Gastrocnemius medialis (tissue), 4 donors: ENCODE measurements around the gene EGFL6. TPM values are rescaled to one million over a fixed set of nuclear protein-coding genes. Genes with fewer than 3 reads are reported as not detected.

Experiments used
- ATAC-seq, 2 donors: fragments of 150-250 bp; one replicate each; pipeline ENCODE4 v1.9.1; 2016
- DNase-seq, 2 donors: peaks; one replicate each; pipeline ENCODE4 v3.0.0-alpha.2; 2019
- H3K27ac ChIP-seq, 4 donors: fragments of 200-600 bp; sonication (generic); 1 replicate in 1 of 4; 2 replicates in 3 of 4; pipeline ENCODE4 v1.5.1; 2016 to 2018; ENCODE audit warnings: mild to moderate bottlenecking in 2 of 4, moderate library complexity in 1 of 4
- H3K27me3 ChIP-seq, 3 donors: fragments of 200-600 bp; sonication (generic) in 2 of 3; 1 replicate in 1 of 3; 2 replicates in 2 of 3; pipeline versions ENCODE4 v1.5.1 to v1.6.0; 2016 to 2019; ENCODE audit warnings: mild to moderate bottlenecking in 1 of 3, moderate library complexity in 1 of 3
- H3K36me3 ChIP-seq, 2 donors: fragments of 200-600 bp; sonication (generic) in 1 of 2; one replicate each; pipeline ENCODE4 v1.5.1; 2017 to 2018
- H3K4me1 ChIP-seq, 2 donors: fragments of 200-600 bp; sonication (generic) in 1 of 2; one replicate each; pipeline ENCODE4 v1.5.1; 2016 to 2017; ENCODE audit warnings: mild to moderate bottlenecking in 2 of 2
- H3K4me3 ChIP-seq, 4 donors: fragments of 200-600 bp; sonication (generic) in 3 of 4; 1 replicate in 1 of 4; 2 replicates in 3 of 4; pipeline ENCODE4 v1.5.1; 2016 to 2019; ENCODE audit warnings: mild to moderate bottlenecking in 2 of 4
- H3K9me3 ChIP-seq, 3 donors: fragments of 200-600 bp; sonication (generic) in 2 of 3; 1 replicate in 1 of 3; 2 replicates in 2 of 3; pipeline ENCODE4 v1.5.1; 2016 to 2019
- POLR2A ChIP-seq, 2 donors: fragments of 450-650 bp; IDR thresholded peaks; one replicate each; pipeline ENCODE4 v1.6.1; 2017; ENCODE audit warnings: antibody characterized with exemption in 2 of 2, mild to moderate bottlenecking in 2 of 2, moderate library complexity in 2 of 2
- in situ Hi-C, 4 donors: fragments of 200-750 bp; cut with MboI; loops; one replicate each; pipeline versions ENCODE4 v1.15.0 to v1.8.0; 2017; ENCODE audit warnings: low sequenced_read_pairs in 4 of 4
- intact Hi-C: fragments of 100-400 bp; cut with DNase I; formaldehyde crosslinking; loops from one replicate; pipeline ENCODE4 v1.15.1; 2023; ENCODE audit warnings: low total_unique reads
- total RNA-seq, 4 donors: library from RNA; depleted of rRNA; stranded (reverse); fragments of >200 nt; gene quantifications; one replicate each; pipeline versions ENCODE4 v1.1.0 to v1.2.3, GENCODE V29; 2016
- TF ChIP-seq, protein P1 (sequence below), 5 experiments: fragments of 450-650 bp in 3 of 5; fragments of 200-600 bp in 2 of 5; sonication (generic) in 2 of 5; IDR thresholded peaks in 4 of 5; conservative IDR thresholded peaks in 1 of 5; 1 replicate in 4 of 5; 2 replicates in 1 of 5; pipeline ENCODE4 v1.5.1; 2016 to 2019; ENCODE audit warnings: antibody characterized with exemption in 5 of 5, mild to moderate bottlenecking in 3 of 5, moderate library complexity in 3 of 5

Gene EGFL6
- total RNA-seq, 4 donors from 2014 or later = 0.09 TPM; not detected in 3

DNA sequence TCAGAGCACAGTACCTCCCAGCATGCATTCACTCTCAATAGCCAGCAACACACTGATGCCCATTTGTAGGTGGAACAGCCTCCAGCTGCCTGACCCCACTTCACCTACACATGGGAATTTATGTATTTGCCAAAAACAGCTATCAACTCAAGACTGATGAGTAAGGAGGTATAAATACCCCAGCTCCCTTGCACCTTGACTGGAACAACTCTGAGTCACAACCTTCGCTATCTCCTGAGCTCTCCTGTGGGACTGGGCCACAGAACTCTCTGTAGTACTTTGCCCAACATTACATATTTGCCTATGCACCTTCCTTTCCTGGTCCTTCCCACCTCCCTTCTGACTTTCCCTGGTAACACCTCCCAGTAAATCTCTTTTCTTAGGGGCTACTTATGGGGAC lies 16.5 kb upstream of the EGFL6 start:
- intact Hi-C loops (no loop called here), in situ Hi-C loops (no loop called here)
- Histone ChIP-seq H3K4me3 (no peak overlapping the region), H3K27ac (no peak overlapping the region), H3K27me3 (no peaks in the 10 kb centered on the region), H3K4me1 (no peaks in the 10 kb centered on the region), H3K36me3 (no peaks in the 10 kb centered on the region), H3K9me3 (no peaks in the 10 kb centered on the region)
- TF ChIP-seq, protein P1, sequence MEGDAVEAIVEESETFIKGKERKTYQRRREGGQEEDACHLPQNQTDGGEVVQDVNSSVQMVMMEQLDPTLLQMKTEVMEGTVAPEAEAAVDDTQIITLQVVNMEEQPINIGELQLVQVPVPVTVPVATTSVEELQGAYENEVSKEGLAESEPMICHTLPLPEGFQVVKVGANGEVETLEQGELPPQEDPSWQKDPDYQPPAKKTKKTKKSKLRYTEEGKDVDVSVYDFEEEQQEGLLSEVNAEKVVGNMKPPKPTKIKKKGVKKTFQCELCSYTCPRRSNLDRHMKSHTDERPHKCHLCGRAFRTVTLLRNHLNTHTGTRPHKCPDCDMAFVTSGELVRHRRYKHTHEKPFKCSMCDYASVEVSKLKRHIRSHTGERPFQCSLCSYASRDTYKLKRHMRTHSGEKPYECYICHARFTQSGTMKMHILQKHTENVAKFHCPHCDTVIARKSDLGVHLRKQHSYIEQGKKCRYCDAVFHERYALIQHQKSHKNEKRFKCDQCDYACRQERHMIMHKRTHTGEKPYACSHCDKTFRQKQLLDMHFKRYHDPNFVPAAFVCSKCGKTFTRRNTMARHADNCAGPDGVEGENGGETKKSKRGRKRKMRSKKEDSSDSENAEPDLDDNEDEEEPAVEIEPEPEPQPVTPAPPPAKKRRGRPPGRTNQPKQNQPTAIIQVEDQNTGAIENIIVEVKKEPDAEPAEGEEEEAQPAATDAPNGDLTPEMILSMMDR (IDR thresholded peaks at IDR 0.05 in 4 of 5, conservative IDR thresholded peaks at IDR 0.05 in 1 of 5) = no peak
- no peak for TF ChIP-seq POLR2A (IDR thresholded peaks at IDR 0.05)
- DNase-seq = no peak
- no peak for ATAC-seq

DNA sequence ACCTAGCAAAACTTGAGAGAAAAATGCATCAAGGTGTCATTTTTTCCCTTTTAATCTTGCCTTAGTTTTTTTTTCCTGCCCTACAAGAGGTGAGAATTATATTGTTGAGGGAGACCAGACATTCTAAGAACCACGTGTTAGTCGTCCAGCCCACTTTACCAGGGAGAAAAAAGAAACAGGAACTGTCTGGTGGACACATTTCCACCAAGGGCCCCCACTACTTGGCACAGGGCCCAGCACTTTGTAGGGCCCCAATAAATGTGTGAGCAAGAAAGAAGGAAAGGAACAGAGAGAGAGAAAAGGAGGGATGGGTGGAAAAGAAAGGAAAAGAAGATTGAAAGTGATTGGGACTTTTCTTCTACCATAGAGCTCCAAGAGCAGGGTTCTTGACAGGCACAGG lies 3.9 kb upstream of the EGFL6 start:
- Histone ChIP-seq H3K9me3 (no peaks in the 10 kb centered on the region), H3K36me3 (no peaks in the 10 kb centered on the region), H3K4me1 (no peaks in the 10 kb centered on the region), H3K4me3 (no peak overlapping the region), H3K27me3 (peaks cover 0 to 25% (median 8%) of the 10 kb centered on the region in 3 donors), H3K27ac (no peak overlapping the region)
- ATAC-seq (no peak), DNase-seq (no peak)
- TF ChIP-seq POLR2A (IDR thresholded peaks at IDR 0.05) = no peak
- TF ChIP-seq, protein P1 (IDR thresholded peaks at IDR 0.05 in 4 of 5, conservative IDR thresholded peaks at IDR 0.05 in 1 of 5) = no peak
- intact Hi-C loops (no loop called here), in situ Hi-C loops (no loop called here)

DNA sequence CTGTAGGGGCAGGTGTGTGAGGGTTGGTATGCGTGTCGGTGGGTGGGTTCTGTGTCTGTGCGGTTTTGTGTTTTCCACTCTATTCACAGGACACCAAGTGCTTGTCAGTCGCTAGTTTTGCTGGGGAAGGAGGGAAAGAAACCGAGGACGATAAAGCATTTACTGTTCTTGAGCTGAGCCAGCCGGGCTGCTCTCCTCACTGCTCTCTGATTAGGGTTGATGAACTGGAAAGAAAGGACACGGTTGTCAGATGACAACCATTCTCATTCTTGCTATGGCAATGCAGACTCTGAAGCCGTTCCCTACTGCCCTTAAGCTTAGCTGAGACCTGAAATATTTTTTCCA lies 832 bp downstream of the EGFL6 start:
- H3K27ac ChIP-seq = no peak overlapping the region
- peaks cover 0 to 40% (median 8%) of the 10 kb centered on the region in 3 donors for H3K27me3 ChIP-seq
- no peak for TF ChIP-seq POLR2A (IDR thresholded peaks at IDR 0.05)
- TF ChIP-seq, protein P1 (IDR thresholded peaks at IDR 0.05 in 4 of 5, conservative IDR thresholded peaks at IDR 0.05 in 1 of 5) = no peak
- H3K4me3 ChIP-seq = no peak overlapping the region
- ATAC-seq (no peak), DNase-seq (no peak)
- in situ Hi-C loops = no loop called here
- no peaks in the 10 kb centered on the region for H3K4me1 ChIP-seq
- intact Hi-C loops = no loop called here
- no peaks in the 10 kb centered on the region for H3K36me3 ChIP-seq
- H3K9me3 ChIP-seq = no peaks in the 10 kb centered on the region

DNA sequence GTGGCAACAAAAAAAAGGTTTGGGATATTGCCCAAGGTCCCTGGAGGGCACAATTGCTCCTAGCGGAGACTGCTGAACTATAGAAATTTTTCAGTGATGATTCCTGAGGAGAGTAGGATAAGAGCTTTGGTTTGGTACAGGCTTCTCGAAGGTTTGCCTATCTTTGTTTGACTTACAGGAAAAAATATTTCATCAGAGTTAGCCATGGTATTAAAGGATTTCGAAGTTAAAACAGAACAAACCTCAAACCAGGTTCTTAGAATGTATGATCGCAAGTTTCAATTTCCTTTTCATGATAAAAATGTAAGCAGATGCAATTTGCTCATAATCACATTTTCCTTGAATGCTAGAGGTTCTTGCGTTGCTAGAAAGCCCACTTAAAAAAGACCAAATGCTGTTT lies 1.7 kb downstream of the EGFL6 start:
- ATAC-seq = no peak
- no peak overlapping the region for H3K27ac ChIP-seq
- no peaks in the 10 kb centered on the region for H3K4me1 ChIP-seq
- TF ChIP-seq POLR2A (IDR thresholded peaks at IDR 0.05) = no peak
- TF ChIP-seq, protein P1 (IDR thresholded peaks at IDR 0.05 in 4 of 5, conservative IDR thresholded peaks at IDR 0.05 in 1 of 5) = no peak
- no peaks in the 10 kb centered on the region for H3K36me3 ChIP-seq
- intact Hi-C loops = no loop called here
- no peaks in the 10 kb centered on the region for H3K9me3 ChIP-seq
- in situ Hi-C loops = no loop called here
- H3K27me3 ChIP-seq = peaks cover 0 to 40% (median 8%) of the 10 kb centered on the region in 3 donors
- no peak for DNase-seq
- no peak overlapping the region for H3K4me3 ChIP-seq

DNA sequence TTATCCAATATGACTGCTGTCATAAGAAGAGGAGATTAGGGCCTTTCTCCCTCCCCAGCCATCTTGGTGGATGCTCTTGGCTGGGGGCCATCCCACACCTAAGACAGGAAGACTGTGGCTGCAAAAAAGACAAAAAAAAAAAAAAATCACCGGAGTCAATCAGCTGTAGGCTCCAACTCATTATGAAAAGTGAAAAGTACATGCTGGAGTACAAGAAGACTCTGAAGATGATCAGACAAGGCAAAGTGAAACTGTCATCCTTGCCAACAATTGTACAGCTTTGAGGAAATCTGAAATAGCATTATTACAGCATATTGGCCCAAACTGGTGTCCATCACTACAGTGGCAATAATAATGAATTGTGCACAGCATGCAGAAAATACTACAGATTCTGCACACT lies 5.2 kb downstream of the EGFL6 start:
- in situ Hi-C loops (no loop called here), intact Hi-C loops (no loop called here)
- no peaks in the 10 kb centered on the region for H3K4me1 ChIP-seq
- H3K27ac ChIP-seq = no peak overlapping the region
- DNase-seq = no peak
- H3K27me3 ChIP-seq = peaks cover 0 to 21% (median 6%) of the 10 kb centered on the region in 3 donors
- H3K36me3 ChIP-seq = no peaks in the 10 kb centered on the region
- H3K9me3 ChIP-seq = no peaks in the 10 kb centered on the region
- ATAC-seq = no peak
- no peak overlapping the region for H3K4me3 ChIP-seq
- TF ChIP-seq, protein P1 (IDR thresholded peaks at IDR 0.05 in 4 of 5, conservative IDR thresholded peaks at IDR 0.05 in 1 of 5) = no peak
- TF ChIP-seq POLR2A (IDR thresholded peaks at IDR 0.05) = no peak
